Adrenal gland (tissue), 12 donors: Measurements from ENCODE around the gene RPAP3. TPM values are rescaled to one million over a fixed set of nuclear protein-coding genes. Genes with fewer than 3 reads are reported as not detected.
A peak's percentile ranks its signal among the peaks of the same experiment; 100 is the strongest.

ENCODE experiments used
- DNase-seq, 7 donors: peaks; one replicate each; pipeline ENCODE4 v3.0.0-alpha.2; 2019 to 2020
- H3K27ac ChIP-seq, 5 donors: fragments of 200-600 bp; sonication (generic) in 4 of 5; 1 replicate in 3 of 5; 2 replicates in 2 of 5; pipeline versions ENCODE4 v1.5.1 to v1.8.0; 2016 to 2020; ENCODE audit warnings: mild to moderate bottlenecking in 1 of 5
- H3K27me3 ChIP-seq: fragments of 200-600 bp; 2 replicates; pipeline ENCODE4 v1.8.0; 2021
- H3K36me3 ChIP-seq, 2 donors: fragments of 200-600 bp; replicated peaks in 1 of 2; 1 replicate in 1 of 2; 2 replicates in 1 of 2; pipeline versions ENCODE4 v1.5.1 to v1.8.0; 2018 to 2022
- H3K4me1 ChIP-seq, 2 donors: fragments of 200-600 bp; replicated peaks in 1 of 2; 1 replicate in 1 of 2; 2 replicates in 1 of 2; pipeline versions ENCODE4 v1.5.1 to v1.8.0; 2018 to 2021
- H3K4me3 ChIP-seq, 4 donors: fragments of 200-600 bp; sonication (generic) in 3 of 4; one replicate each; pipeline ENCODE4 v1.5.1; 2016 to 2018
- H3K9me3 ChIP-seq, 3 donors: fragments of 200-600 bp; sonication (generic) in 1 of 3; replicated peaks in 1 of 3; 1 replicate in 2 of 3; 2 replicates in 1 of 3; pipeline versions ENCODE4 v1.5.1 to v1.8.0; 2016 to 2021
- POLR2A ChIP-seq, 2 donors: fragments of 450-650 bp; IDR thresholded peaks; one replicate each; pipeline ENCODE4 v1.6.1; 2017; ENCODE audit warnings: antibody characterized with exemption in 2 of 2, mild to moderate bottlenecking in 2 of 2, moderate library complexity in 1 of 2
- WGBS, 4 donors: extraction: QIAGEN DNeasy Blood & Tissue Kit in 2 of 4; methylation state at CpG; one replicate each; pipeline versions ENCODE4 v1.1.5 to v1.1.7; 2013 to 2017; 5-methylcytosine and 5-hydroxymethylcytosine counted together
- intact Hi-C, 2 donors: fragments of 100-400 bp; cut with DNase I; formaldehyde crosslinking; loops; one replicate each; pipeline versions ENCODE4 v1.14.1 to v1.15.0; 2022 to 2023
- polyA plus RNA-seq, 3 donors: library from polyadenylated mRNA; stranded (reverse); fragments of 200-250 nt in 2 of 3; fragments of 350-450 nt in 1 of 3; fragmentation: Illumina TruSeq in 1 of 3; extraction: RNeasy Lipid Tissue Mini Kit (QIAGEN cat#74804) in 1 of 3; gene quantifications; one replicate each; pipeline ENCODE4 v1.2.3, GENCODE V29; 2013 to 2014
- total RNA-seq, 9 donors: library from RNA; depleted of rRNA in 4 of 9; stranded (reverse); fragments of >200 nt in 4 of 9; fragments of 120-200 nt in 1 of 9; fragmentation: NEBNext Ultra II Directional in 1 of 9; extraction: Animal tissue kit (Norgen Biotek cat#: 25700) in 1 of 9; gene quantifications; one replicate each; pipeline versions ENCODE4 v1.1.0 to v1.2.4, GENCODE V29; 2013 to 2023
- TF ChIP-seq, protein P1 (sequence below), 6 experiments: fragments of 450-650 bp in 4 of 6; fragments of 200-600 bp in 2 of 6; sonication (generic) in 1 of 6; IDR thresholded peaks; 1 replicate in 5 of 6; 2 replicates in 1 of 6; pipeline versions ENCODE4 v1.5.1 to v1.8.0; 2016 to 2021; ENCODE audit warnings: antibody characterized with exemption in 6 of 6, mild to moderate bottlenecking in 2 of 6, moderate library complexity in 1 of 6
- donor health status: healthy with polysubstance abuse.
- donor health status: Bipolar disorder and iron deficiency.
- donor health status: DM: yes; HTN: yes; CAD: no.
- donor health status: DM: no; HTN: no; CAD: no.
- donor health status: DM: no; HTN: no; CAD: no.
- donor health status: DM: yes; HTN: yes; CAD: no.

RPAP3 gene
- total and polyA plus RNA-seq, 12 donors: 7.3 to 56.1 (median 16.7) TPM

DNA sequence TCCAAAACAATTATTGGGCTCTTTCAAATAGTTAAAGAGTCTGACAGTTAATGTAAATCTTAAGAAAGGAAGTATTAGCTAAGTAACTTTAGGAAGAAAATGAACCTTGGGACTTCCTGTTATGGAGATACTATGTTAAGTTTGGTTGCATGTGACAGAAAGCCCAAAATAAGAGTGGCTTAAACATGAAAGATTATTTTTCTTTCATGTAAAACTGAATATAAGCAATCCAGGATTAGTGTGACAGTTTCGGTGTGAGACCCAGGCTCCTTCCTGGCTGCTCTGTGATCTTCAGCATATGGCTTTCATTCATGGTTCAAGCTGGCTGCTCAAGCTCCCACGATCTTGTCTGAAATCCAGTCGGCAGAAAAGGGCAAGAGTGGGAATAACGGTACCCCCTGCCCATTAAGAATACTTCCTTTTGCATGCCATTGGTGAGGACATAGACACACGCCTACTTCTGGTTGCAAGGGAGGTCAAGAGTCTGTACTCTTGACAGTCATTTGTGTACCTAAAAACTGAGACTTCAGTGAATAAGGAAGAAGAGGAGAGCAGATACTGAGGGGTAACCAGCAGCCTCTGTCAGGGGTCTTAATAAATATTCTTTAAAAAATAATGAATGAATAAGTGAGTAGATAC lies 2.2 kb upstream of the RPAP3 start:
- Histone ChIP-seq H3K27ac (peak overlapping the region in 1 of 5 donors; percentile 9), H3K4me1 (peaks cover 6 to 21% of the 10 kb centered on the region in 2 donors), H3K9me3 (no peaks in the 10 kb centered on the region), H3K4me3 (no peak overlapping the region), H3K27me3 (no peaks in the 10 kb centered on the region), H3K36me3 (no peaks in the 10 kb centered on the region)
- 63 to 68% (median 65%) methylated on average over 5 of the region's 5 CpGs for WGBS, 4 donors
- no peak for DNase-seq
- TF ChIP-seq, protein P1, sequence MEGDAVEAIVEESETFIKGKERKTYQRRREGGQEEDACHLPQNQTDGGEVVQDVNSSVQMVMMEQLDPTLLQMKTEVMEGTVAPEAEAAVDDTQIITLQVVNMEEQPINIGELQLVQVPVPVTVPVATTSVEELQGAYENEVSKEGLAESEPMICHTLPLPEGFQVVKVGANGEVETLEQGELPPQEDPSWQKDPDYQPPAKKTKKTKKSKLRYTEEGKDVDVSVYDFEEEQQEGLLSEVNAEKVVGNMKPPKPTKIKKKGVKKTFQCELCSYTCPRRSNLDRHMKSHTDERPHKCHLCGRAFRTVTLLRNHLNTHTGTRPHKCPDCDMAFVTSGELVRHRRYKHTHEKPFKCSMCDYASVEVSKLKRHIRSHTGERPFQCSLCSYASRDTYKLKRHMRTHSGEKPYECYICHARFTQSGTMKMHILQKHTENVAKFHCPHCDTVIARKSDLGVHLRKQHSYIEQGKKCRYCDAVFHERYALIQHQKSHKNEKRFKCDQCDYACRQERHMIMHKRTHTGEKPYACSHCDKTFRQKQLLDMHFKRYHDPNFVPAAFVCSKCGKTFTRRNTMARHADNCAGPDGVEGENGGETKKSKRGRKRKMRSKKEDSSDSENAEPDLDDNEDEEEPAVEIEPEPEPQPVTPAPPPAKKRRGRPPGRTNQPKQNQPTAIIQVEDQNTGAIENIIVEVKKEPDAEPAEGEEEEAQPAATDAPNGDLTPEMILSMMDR (IDR thresholded peaks at IDR 0.05): no peak
- no peak for TF ChIP-seq POLR2A (IDR thresholded peaks at IDR 0.05)
- intact Hi-C loops: no loop called here

DNA sequence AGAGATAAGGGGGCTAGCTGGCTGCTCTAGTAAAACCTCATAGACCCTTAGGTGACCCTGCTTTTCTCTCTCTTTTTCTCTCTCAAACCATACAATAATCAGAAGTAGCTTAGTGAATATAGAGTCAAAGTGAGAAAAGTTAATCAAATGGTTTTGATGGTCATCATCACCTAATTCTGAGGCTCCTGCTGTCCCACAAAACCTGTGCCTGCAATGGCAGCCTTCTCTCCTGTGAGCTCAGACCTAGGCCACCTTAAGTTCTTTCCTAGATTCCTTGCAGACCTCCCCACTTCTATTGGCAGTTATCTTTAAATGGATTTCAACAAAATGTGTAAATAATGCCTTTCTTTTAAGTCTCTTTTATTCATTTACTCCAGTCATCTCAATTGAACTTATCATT lies 1.5 kb upstream of the RPAP3 start:
- no peaks in the 10 kb centered on the region for H3K36me3 ChIP-seq
- H3K4me3 ChIP-seq: no peak overlapping the region
- DNase-seq: no peak
- H3K27ac ChIP-seq: no peak overlapping the region
- intact Hi-C loops: no loop called here
- peaks cover 6 to 21% of the 10 kb centered on the region in 2 donors for H3K4me1 ChIP-seq
- no peaks in the 10 kb centered on the region for H3K9me3 ChIP-seq
- H3K27me3 ChIP-seq: no peaks in the 10 kb centered on the region
- no peak for TF ChIP-seq POLR2A (IDR thresholded peaks at IDR 0.05)
- TF ChIP-seq, protein P1 (IDR thresholded peaks at IDR 0.05): no peak

- peak overlapping the region in 4 of 5 donors; percentile 71 to 95 (median 86) for H3K27ac ChIP-seq
- intact Hi-C loops: no loop called here
Observed at GRCh38 chr12:47705229-47705565, 633 bp downstream of the RPAP3 start.

DNA sequence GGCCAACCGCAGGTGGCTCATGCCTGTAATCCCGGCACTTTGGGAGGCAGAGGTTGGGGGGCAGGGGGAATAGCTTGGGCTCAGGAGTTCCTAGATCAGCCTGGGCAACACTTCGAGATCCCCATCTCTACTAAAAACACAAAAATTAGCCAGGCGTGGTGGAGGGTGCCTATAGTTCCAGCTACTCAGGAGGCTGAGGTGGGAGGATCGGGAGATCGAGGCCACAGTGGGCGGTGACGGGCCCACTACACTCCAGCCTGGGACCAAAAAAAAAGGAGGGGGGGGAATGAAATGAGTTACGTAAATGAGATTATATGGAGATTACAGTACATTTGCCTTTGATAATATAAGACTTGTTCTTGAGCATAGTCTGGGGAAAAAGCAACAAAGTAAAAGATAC lies 1.1 kb downstream of the RPAP3 start:
- H3K4me1 ChIP-seq: peaks cover 6 to 21% of the 10 kb centered on the region in 2 donors
- no peak overlapping the region for H3K27ac ChIP-seq
- H3K36me3 ChIP-seq: peaks cover 0 to 8% of the 10 kb centered on the region in 2 donors
- TF ChIP-seq, protein P1 (IDR thresholded peaks at IDR 0.05): no peak
- TF ChIP-seq POLR2A (IDR thresholded peaks at IDR 0.05): no peak
- H3K9me3 ChIP-seq: no peaks in the 10 kb centered on the region
- intact Hi-C loops: no loop called here
- H3K27me3 ChIP-seq: no peaks in the 10 kb centered on the region
- H3K4me3 ChIP-seq: peak overlapping the region in 1 of 4 donors; percentile 84
- peak in 1 of 7 donors; percentile 50 for DNase-seq
- 86 to 89% (median 87%) methylated on average over 9 of the region's 9 CpGs for WGBS, 4 donors

More at GRCh38 chr12:47705229-47705565, 633 bp downstream of the RPAP3 start:
- H3K9me3 ChIP-seq: no peaks in the 10 kb centered on the region
- peaks cover 6 to 21% of the 10 kb centered on the region in 2 donors for H3K4me1 ChIP-seq
- peaks cover 0 to 8% of the 10 kb centered on the region in 2 donors for H3K36me3 ChIP-seq
- no peaks in the 10 kb centered on the region for H3K27me3 ChIP-seq
- peak overlapping the region; percentile 46 to 98 (median 67) for H3K4me3 ChIP-seq
- no peak for TF ChIP-seq POLR2A (IDR thresholded peaks at IDR 0.05)
- TF ChIP-seq, protein P1 (IDR thresholded peaks at IDR 0.05): no peak
- no peak for DNase-seq
- WGBS, 4 donors: 0 to 1% (median 1%) methylated on average over 9 of the region's 9 CpGs
